SH-SY5Y (cell line): Measurements from ENCODE around the gene ACSS3.

Experiments
- GATA2 ChIP-seq: IDR thresholded peaks from 2 replicates; pipeline ENCODE4 v1.6.1; 2011; ENCODE audit warnings: mild to moderate bottlenecking, low read depth, low read length
- GATA3 ChIP-seq: IDR thresholded peaks from 2 replicates; pipeline ENCODE4 v1.6.1; 2011; ENCODE audit warnings: low read depth, mild to moderate bottlenecking, low read length, moderate library complexity

GRCh38 chr12:81212996-81213696, 135.3 kb downstream of the ACSS3 start:
- no peak for TF ChIP-seq GATA3
- TF ChIP-seq GATA2: no peak
